ENCODE results near the gene MAPK8IP3.

MAPK8IP3 gene, protein sequence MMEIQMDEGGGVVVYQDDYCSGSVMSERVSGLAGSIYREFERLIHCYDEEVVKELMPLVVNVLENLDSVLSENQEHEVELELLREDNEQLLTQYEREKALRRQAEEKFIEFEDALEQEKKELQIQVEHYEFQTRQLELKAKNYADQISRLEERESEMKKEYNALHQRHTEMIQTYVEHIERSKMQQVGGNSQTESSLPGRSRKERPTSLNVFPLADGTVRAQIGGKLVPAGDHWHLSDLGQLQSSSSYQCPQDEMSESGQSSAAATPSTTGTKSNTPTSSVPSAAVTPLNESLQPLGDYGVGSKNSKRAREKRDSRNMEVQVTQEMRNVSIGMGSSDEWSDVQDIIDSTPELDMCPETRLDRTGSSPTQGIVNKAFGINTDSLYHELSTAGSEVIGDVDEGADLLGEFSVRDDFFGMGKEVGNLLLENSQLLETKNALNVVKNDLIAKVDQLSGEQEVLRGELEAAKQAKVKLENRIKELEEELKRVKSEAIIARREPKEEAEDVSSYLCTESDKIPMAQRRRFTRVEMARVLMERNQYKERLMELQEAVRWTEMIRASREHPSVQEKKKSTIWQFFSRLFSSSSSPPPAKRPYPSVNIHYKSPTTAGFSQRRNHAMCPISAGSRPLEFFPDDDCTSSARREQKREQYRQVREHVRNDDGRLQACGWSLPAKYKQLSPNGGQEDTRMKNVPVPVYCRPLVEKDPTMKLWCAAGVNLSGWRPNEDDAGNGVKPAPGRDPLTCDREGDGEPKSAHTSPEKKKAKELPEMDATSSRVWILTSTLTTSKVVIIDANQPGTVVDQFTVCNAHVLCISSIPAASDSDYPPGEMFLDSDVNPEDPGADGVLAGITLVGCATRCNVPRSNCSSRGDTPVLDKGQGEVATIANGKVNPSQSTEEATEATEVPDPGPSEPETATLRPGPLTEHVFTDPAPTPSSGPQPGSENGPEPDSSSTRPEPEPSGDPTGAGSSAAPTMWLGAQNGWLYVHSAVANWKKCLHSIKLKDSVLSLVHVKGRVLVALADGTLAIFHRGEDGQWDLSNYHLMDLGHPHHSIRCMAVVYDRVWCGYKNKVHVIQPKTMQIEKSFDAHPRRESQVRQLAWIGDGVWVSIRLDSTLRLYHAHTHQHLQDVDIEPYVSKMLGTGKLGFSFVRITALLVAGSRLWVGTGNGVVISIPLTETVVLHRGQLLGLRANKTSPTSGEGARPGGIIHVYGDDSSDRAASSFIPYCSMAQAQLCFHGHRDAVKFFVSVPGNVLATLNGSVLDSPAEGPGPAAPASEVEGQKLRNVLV (N-terminal part only)

DNA sequence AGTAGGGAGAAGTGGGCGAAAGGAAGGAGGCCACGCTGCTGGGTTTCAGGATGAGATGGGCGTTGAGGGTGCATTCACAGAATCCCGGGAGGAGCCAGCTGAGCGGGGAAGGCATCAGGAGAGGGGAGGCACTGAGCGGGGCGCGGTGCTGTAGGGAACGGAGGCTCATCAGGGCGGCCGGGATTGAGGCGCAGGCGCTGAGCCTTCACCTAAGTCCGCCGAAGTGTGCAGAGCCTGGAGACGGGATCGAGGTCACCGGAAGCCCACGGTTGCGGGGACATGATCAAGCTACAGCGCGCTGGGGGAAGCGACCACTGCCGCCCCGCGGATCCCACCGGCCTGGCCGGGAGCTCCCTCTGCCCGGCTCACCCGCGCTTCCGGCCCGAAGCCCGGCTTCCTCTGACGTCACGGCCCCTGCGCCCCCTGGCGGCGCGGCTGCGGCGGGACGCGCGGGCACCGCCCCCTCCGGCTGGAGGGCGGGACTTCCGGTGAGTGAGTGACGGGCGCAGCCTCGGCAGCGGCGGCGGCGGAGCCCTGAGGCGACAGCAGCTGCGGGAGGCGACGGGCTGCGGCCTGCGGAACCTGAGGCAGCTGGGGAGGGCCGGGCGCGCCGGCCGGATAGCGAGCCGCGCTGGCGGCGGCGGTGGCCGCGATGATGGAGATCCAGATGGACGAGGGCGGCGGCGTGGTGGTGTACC lies at the start of gene MAPK8IP3:
Gene MAPK8IP3 (plus strand): TSS at position 508 of the 698 bp plus-strand sequence. CDS start 145 bp downstream, at position 653.
- DNase-seq (ENCODE audit: low spot score): peak; percentile 98

DNA sequence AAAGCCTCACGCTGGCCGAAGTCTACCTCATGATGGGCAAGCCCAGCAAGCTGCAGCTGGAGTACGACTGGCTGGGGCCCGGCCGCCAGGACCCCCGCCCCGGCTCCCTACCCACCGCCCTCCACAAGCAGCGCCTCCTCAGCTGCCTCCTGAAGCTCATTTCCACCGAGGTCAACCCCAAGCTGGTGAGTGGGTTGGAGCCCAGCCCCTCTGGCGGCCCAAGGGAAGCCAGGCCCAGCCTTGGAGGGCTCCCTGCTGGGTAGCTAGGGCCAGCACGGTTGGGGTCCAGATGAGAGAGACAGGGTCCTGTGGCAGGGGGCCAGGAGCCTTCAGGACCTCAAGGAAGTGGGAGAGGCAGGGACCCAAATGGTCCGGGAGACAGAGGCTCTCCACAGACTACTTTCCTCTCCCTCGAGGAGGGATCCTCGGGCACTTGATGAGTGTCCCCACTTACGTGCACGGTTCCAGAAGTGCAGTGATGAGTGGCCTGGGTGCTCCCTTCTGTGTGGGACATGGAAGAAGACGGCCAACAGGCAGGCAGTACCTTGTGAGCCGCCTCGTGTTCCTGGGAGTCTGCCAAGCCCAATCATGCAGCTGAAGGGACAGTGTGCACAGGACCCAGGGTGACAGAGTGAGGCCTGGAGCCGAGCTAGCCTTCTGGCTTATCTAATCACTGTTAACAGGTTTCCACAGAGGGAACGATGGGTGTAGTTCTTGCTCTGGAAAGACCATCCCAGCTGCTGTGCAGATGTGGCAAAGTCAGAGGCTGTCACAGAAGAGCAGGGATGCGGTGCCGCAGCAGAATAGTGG lies 49.0 kb upstream of the MAPK8IP3 start:
- no peak for DNase-seq (ENCODE audit: low spot score)

DNA sequence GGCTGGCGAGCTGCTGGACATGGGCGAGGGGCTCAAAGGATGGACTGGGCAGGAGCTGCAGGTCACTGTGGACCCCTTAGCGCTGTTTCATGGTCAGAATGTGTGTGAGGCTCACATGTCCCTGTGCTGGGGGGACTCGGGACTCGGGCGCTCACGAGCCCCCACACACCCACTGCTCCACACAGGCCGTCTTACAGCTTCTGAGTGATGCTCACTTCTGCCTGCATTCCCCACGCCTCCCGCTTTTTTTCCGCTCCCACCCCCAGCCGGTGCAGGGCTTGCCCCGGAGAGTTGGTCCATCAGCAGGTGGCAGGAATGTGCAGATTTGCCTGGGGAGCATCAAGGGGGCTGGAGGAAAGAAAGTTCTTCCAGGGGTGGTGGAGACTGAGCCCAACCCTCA lies 48.2 kb upstream of the MAPK8IP3 start:
- DNase-seq (ENCODE audit: low spot score): no peak

DNA sequence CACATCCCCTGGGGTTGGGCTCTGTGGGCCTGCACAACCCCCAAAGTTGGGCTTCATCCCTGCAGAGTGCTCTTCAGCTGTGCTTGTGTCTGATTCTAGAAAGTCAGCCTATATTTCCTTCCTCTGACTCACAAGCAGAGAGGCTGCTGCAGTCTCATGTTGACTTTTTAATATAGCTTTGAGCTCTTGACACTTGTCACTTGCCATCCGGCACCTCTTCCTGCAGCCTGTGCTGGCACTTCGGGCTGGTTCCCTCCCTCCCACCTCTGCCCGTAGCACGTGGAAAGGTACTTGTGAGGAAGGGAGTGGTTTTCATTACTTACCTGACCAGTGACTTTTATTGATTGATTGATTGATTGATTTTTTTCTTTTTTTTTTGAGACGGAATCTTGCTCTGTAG lies 47.0 kb upstream of the MAPK8IP3 start:
- DNase-seq (ENCODE audit: low spot score): no peak

DNA sequence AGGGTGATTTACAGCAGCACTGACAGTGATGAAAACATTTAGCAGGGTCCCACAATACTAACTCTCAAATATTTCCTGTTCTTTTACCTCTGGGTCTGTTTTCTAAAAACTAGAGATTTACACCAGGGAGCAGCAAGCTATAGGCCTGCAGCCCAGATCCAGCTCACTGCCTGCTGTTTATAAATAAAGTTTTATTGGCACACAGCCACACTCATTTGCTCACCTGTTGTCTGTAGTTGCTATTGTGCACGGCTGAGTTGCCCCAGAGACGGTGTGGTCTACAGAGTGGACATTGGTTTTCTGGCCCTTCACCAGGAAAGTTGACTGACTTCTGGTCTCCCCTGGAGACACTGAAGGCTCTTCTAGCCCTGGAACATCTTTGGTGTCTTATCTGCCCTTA lies 44.2 kb upstream of the MAPK8IP3 start:
- DNase-seq (ENCODE audit: low spot score): no peak

DNA sequence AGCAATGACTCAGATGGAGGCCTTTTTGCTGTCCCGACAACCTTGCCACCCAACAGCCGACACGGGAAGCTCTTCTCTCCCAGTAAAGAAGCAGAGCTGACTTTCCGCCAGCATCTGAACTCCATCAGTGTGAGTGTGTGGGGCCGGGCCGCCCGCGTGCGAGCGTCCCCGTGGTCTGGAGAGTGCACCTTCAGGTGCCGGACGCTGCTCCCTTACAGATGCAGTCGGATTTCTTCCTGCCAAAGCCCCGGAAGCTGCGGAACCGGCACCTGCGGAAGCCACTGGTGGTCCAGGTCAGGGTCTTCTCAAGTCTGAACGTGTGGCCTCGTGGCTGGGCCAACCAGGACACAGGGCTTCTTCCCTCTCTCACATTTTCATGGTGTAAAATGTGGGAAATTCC lies 43.5 kb upstream of the MAPK8IP3 start:
- no peak for DNase-seq (ENCODE audit: low spot score)

DNA sequence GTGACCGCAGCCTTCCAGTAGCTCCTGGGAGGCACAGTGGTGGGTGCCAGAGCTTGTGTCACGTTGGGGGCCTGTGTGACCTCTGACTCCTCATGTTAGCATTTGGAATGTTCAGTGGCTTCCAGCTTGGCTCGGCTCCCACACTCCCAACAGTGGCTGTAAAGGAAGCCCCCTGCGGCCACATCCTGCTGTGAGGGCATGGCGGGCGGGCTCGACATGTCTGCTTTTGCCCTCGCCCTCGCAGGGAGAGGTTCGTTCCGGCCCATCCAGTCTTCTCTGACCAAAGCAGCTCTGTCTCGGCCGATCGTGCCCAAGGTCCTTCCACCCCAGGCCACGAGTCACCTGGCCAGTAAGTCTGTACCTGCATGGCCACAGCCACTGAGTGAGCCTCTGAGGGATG lies 40.2 kb upstream of the MAPK8IP3 start:
- DNase-seq (ENCODE audit: low spot score): no peak

DNA sequence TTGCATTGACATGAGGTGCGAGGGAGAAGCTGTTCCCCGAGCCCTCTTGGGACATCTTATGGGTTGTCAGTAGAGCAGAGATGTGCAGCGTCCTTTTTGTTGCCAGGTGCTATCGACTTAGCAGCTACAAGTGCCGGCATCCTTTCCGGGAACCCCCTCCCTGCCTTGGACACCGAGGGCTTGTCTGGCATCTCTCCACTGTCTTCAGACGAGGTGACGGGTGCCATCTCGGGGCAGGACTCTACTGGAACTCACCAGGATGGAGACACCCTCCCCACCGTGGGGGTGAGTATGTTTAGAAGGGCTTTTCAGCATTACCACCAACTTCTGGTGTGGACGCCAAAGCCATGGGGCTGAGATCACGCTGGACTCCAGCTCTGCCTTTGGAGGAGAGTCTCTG lies 39.7 kb upstream of the MAPK8IP3 start:
- DNase-seq (ENCODE audit: low spot score): no peak

DNA sequence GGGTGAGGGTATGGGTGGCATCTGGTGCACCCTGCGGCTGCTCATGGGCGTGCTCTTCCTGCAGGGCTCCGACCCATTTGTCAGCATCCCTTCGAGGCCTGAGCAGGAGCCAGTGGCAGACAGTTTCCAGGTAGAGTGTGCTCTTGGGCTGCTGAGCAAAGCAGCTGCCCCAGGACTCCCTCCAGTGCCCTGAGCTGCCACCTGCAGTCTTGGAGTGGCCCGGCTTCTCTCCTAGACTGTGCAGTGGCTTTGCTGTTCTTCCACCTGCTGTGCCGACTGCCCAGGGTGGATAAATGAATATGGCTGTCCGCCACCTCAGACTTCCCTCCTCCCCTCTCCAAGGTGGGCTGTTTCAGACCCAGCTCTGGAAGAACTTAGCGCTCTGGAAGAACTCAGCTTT lies 38.7 kb upstream of the MAPK8IP3 start:
- no peak for DNase-seq (ENCODE audit: low spot score)

DNA sequence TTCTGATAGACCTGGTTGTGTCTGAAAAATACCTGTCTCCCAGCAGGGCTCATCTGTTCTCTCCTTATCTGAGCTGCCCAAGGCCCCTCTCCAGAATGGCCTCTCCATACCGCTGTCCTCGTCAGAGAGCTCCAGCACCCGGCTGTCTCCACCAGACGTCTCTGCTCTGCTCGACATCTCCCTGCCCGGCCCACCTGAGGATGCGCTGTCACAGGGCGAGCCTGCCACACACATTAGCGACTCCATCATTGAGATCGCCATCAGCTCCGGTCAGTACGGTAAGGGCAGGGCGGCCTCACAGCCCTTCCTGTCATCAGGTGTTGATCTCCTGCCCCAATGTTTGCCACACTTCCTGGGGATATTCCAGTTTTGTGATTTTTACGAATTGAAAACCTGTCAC lies 38.1 kb upstream of the MAPK8IP3 start:
- no peak for DNase-seq (ENCODE audit: low spot score)

DNA sequence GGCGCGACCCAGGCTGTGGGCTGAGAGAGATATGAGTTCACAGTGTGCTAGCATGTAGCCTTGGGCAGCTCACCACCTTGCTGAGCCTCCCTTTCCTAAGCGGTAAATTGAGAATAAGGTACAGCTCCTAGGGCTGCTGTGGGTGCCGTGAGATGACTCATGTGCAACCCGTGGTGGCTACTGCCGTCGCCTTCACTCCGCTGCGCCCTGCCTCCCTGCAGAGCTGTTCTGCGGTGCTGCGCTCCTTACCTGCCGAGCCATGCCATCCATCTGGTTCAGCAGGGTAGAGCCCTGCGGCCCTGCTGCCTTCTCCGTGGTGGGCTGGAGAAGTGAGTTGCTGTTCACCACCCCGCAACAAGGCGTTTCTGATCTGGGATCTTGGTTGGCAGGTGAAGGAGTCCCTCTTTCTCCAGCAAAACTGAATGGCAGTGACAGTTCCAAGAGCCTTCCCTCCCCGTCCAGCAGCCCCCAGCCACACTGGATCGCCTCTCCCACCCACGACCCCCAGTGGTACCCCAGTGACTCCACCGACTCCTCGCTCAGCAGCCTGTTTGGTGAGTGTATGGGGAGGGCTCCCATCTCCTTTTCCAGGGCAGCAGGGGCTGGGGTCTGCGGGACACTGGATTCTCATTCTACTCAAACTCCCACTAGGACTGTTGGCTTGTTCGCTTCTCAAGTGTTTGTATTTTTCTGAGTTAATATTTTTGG lies 37.2 kb upstream of the MAPK8IP3 start:
- no peak for DNase-seq (ENCODE audit: low spot score)

DNA sequence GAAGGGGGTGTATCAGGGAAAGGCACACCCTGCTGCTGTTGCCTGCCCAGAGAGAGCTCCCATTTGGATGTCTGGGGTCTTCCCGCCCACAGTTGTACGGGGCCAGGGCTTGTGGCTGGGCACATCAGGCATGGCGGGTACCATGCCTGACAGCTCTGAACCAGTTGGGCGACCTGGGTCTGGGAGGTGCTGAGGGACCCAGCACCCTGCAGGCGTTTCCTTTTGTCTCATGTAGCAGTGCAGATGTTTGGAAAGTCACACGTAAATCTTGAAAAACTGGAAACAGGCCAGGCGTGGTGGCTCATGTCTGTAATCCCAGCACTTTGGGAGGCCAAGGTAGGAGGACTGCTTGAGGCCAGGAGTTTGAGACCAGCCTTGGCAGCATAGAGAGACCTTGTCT lies 36.3 kb upstream of the MAPK8IP3 start:
- no peak for DNase-seq (ENCODE audit: low spot score)

DNA sequence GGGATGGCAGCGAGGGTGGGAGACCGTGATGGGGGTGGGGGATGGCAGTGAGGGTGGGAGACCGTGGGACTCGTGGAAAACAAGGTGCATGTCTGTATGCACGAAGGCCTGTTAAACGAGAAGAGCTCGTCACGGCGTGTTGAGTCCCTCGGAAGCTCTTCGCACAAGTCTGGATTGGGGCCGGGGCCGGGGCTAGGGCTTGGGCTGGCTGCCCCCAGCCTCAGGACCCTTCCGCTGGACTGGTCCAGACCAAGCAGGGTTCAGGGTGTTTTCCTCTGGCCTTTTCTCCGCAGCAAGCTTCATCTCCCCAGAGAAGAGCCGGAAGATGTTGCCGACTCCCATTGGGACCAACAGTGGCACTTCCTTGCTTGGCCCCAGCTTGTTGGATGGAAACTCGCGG lies 35.6 kb upstream of the MAPK8IP3 start:
- DNase-seq (ENCODE audit: low spot score): no peak

DNA sequence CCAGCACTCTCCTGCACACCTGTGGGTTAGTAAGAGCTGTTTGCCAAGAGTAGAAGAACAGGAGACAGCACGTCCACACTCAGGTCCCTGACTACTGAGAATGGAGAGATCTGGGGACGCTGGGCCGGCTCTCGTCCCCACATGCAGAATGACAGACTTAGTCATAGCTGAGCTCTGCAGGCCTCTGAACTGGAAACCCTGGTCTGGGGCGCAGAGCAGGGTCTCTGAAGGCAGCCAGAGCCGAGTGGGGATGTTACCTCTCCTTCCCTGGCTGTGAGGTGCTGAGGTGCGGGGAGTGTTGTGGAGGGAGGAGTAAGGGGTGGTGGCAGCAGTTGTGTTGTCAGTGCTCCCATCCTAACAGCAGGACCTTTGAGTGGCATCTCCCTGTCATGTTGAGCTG lies 35.1 kb upstream of the MAPK8IP3 start:
- DNase-seq (ENCODE audit: low spot score): no peak

DNA sequence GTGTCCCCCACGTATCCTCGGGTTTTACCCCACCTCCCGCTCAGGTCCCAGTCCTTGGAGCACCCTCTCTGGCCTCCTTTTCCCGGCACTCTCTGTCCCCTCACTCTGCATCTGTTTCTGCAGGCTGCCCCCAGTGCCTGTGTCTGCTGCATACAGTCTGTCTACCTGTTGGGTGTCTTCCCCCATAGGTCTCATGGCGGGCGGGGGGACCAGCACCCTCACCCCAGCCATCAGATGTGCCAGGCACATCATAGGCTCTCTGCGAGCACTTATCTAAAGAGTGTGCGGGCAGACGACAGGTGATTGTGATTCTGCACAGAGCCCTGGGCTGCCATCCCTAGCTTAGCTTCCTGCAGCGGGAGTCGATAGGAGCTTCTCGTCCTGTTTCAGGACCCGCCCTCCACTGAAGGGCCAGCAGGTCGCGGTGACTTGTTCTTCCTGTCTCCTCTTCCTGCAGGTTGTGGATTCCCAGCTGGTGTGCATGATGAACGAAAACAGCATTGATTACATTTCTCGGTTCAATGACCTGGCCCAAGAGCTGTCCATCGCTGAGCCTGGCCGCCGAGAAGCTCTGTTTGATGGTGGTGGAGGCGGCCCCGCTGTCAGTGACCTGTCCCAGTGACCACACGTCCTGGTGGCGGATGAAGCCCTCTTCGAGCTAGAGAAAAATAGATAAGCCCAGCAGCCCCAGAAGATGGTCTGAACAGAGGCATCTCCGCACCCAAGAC lies 32.4 kb upstream of the MAPK8IP3 start:
- DNase-seq (ENCODE audit: low spot score): no peak

DNA sequence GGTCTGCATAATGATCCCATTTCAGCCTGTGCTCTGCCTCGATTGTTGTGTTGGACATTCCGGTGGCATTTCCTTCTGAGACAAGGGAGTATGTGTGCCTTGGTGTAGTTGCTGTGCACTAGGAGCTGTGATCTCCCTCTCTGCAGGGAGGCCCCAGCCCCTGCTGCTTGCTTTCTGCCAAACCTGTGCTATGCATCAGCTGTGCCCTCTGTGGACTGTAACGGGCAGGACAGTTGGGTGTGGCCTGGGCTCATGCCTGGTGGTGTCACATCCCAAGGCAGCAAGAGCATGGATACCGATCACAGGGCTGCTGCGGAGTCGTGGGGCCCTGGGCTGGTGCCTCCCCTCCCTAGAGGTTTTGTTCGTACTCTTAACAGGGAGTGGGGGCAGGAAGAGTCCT lies 31.7 kb upstream of the MAPK8IP3 start:
- no peak for DNase-seq (ENCODE audit: low spot score)

DNA sequence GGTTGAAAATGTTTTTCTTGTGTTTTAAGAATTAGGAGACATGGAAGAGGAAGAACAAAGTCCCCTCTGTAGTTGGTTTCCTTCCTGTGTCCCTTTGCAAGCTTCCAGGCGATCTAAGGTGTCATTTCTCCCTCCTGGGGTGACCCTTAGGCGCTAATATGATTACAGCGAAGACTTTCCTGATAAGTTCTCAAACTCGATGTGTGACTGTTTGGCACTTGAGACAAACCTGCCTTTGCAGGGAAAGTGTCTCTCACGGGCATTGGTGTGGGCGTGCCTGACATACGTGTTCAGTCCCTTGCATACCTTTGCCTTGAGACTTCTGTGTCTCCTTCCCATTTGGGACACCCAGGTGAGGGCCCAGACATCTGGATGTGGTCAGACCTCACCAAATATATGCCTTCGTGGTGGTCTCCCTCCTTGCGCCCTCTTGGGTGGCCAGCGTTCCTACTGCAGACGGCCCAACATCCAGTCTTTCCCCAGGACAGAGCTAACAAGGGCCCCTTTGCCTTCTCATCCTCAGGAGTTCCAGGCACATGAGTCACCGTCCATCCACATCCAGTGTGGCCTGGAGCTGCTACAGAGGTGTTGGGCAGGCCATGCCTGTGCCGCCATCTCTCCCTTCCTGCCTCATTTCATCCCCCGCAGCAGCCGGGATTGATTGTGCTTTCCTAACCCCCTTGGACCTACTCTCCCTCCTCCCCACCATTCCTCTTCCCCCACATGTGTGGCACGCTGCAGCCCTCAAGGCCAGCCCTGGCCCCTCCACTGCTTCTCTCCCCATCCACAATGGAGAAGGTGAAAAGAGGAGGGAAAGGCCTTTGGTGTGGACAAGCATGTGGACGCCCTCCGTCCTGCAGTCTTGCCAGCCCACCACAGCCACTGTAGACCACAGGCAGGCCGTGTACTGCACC lies 31.0 kb upstream of the MAPK8IP3 start:
- peak; percentile 76 for DNase-seq (ENCODE audit: low spot score)

DNA sequence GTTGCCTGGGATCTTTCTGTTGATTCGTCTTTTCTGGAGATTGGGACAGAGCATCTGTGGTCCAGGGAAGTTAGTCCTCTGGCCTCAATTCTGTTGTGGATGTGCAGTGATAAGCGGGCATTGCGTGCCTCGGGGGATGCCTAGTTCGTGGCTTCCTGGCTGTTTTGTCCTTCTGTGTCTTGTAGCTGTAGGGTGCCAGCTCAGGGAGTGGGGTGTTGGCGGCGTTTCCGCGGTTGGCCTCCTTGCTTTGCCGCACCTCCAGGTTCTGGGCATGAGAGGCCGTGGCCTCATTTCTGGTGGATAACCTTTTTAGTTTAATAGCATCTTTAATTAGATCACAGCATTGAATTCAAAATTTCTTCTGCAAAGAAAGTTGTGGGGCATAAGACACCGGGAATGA lies 29.3 kb upstream of the MAPK8IP3 start:
- DNase-seq (ENCODE audit: low spot score): no peak
